ENCODE results near the gene AGPAT3.

AGPAT3 gene

DNA sequence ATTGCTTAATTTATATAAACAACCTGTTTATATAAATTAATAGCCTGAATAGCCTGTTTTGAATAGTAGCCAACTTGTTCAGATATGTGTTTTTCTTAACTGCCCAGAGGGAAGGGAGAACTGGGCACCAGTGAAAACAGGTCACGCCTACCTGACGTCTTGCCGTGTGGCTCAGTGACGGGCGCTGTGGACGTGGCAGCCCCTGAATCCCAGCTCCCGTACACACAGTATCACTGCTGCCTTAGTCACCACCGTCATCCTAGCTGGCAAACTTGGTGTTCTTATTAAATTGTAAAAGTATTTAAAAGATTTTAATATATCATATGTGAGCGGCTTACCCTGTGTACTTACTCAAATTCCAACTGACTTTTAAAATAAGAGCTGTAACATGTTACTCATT lies 111.6 kb downstream of the AGPAT3 start:
- TF ChIP-seq, protein P1, sequence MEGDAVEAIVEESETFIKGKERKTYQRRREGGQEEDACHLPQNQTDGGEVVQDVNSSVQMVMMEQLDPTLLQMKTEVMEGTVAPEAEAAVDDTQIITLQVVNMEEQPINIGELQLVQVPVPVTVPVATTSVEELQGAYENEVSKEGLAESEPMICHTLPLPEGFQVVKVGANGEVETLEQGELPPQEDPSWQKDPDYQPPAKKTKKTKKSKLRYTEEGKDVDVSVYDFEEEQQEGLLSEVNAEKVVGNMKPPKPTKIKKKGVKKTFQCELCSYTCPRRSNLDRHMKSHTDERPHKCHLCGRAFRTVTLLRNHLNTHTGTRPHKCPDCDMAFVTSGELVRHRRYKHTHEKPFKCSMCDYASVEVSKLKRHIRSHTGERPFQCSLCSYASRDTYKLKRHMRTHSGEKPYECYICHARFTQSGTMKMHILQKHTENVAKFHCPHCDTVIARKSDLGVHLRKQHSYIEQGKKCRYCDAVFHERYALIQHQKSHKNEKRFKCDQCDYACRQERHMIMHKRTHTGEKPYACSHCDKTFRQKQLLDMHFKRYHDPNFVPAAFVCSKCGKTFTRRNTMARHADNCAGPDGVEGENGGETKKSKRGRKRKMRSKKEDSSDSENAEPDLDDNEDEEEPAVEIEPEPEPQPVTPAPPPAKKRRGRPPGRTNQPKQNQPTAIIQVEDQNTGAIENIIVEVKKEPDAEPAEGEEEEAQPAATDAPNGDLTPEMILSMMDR (IDR thresholded peaks at IDR 0.05) = no peak
- no peak for TF ChIP-seq ZFX (IDR thresholded peaks at IDR 0.05; ENCODE audit: borderline replicate concordance)
- peak overlapping the region; percentile 31 for H3K27ac ChIP-seq

DNA sequence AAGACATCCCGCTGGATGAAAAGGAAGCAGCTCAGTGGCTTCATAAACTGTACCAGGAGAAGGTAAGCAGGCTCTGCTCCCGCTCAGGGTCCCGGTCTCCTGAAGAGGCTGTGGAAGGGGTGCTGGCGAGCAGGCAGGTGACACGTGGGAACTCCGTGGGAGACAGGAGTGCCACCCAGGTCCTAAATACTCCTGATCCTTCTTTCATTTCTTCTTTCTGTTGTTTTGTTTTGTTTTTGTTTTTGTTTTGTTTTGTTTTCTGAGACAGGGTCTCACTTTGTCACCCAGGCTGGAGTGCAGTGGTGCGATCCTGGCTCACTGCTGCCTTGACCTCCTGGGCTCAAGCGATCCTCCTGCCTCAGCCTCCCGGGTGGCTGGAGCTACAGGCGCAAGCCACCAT lies 113.0 kb downstream of the AGPAT3 start:
- TF ChIP-seq ZFX (IDR thresholded peaks at IDR 0.05; ENCODE audit: borderline replicate concordance) = no peak
- TF ChIP-seq, protein P1 (IDR thresholded peaks at IDR 0.05) = no peak
- peak overlapping the region; percentile 31; the same call in 1 of the 2 replicates for H3K27ac ChIP-seq

- TF ChIP-seq, protein P1 (IDR thresholded peaks at IDR 0.05) = no peak
- TF ChIP-seq ZFX (IDR thresholded peaks at IDR 0.05; ENCODE audit: borderline replicate concordance) = no peak
- no peak overlapping the region for H3K27ac ChIP-seq
These were observed 114.6 kb downstream of the AGPAT3 start for GRCh38 chr21:43979654-43980053.

DNA sequence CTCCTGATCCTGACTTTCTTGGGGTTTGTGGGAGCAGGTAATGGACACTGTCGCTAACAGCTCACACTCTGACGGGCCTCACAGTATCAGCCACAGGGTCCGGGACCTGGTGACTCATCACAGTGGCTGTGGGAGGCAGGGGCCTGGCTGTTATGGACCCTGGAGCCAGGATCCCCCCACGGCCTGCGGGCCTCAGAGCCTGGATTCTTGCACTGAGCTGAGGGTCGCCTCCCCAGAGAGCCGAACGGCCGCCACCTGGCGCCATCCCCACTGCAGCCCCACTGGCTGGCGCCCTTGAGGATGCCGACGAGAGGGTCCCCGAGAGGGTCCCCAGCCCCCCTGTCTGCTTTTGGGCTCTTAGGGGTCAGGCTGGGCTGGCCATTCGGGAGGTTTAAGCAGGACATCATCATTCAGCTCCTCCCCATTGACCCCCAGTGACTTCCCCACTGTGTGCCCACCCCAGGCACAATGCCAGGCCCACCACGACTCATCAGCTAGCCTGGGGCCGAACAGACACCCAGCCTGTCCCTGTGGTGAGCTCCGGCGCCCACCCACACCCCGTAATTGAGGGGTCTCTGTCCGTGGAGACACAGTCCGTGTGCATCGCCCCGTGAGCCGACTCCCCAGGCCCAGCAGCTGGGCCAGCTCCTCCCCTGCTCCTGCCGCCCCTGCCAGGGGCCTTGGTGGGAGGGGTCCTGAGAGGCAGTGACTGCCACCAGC lies 116.3 kb downstream of the AGPAT3 start:
- TF ChIP-seq ZFX (IDR thresholded peaks at IDR 0.05; ENCODE audit: borderline replicate concordance) = no peak
- TF ChIP-seq, protein P1 (IDR thresholded peaks at IDR 0.05) = no peak
- H3K27ac ChIP-seq = no peak overlapping the region

- no peak for TF ChIP-seq ZFX (IDR thresholded peaks at IDR 0.05; ENCODE audit: borderline replicate concordance)
- TF ChIP-seq, protein P1 (IDR thresholded peaks at IDR 0.05) = no peak
- no peak overlapping the region for H3K27ac ChIP-seq
These were observed 116.8 kb downstream of the AGPAT3 start for GRCh38 chr21:43981871-43982210.

DNA sequence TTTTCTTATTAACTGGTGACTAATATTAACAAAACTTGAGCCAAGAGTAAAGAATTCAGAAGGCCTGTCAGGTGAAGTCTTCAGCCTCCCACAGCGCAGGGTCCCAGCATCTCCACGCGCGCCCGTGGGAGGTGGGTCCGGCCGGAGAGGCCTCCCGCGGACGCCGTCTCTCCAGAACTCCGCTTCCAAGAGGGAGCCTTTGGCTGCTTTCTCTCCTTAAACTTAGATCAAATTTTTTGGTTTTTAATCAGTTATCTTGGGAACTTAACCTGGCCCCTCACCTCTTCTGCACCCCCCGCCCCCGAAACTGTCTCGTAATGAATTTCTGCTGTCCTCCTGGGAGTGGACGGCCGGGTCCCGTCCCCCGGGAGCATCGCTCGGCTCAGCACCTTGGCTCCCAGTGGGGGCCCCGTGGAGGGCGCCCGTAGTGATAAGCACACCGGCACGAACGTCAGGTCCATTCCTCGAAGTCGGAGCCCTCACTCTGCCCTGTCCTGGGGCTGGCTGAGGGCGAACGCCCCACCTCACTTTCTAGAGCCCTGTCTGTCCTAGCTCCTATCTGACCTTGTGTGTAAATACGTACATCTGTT lies 117.6 kb downstream of the AGPAT3 start:
- TF ChIP-seq ZFX (IDR thresholded peaks at IDR 0.05; ENCODE audit: borderline replicate concordance) = no peak
- TF ChIP-seq, protein P1 (IDR thresholded peaks at IDR 0.05) = no peak
- H3K27ac ChIP-seq = no peak overlapping the region

DNA sequence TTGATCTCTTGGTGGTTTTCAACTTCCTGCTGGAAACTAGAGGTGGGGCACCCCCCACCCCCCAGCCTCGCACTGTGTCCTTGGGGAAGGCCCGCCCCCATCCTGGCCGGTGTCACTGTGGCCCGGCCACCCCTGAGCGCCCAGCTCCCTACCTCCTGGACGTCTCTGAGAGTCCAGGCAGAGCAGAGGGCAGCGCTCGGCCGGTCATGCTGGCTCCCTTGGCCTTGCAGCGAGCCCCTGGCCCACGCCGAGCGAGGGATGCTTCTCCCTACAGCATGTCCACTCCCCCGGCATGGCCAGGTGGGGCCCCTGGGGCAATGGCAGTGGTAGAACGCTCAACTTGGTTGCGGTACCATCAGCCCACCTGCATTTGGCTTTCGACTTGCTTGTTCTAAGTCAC lies 118.4 kb downstream of the AGPAT3 start:
- H3K27ac ChIP-seq = no peak overlapping the region
- no peak for TF ChIP-seq ZFX (IDR thresholded peaks at IDR 0.05; ENCODE audit: borderline replicate concordance)
- TF ChIP-seq, protein P1 (IDR thresholded peaks at IDR 0.05) = no peak
